ENCODE measurements around the gene PCNP. TPM values are rescaled to one million over a fixed set of nuclear protein-coding genes. Genes with fewer than 3 reads are reported as not detected.
A peak's percentile ranks its signal among the peaks of the same experiment; 100 is the strongest.

PCNP gene
- total RNA-seq, 1 experiment from 2014 or later = 216 TPM

DNA sequence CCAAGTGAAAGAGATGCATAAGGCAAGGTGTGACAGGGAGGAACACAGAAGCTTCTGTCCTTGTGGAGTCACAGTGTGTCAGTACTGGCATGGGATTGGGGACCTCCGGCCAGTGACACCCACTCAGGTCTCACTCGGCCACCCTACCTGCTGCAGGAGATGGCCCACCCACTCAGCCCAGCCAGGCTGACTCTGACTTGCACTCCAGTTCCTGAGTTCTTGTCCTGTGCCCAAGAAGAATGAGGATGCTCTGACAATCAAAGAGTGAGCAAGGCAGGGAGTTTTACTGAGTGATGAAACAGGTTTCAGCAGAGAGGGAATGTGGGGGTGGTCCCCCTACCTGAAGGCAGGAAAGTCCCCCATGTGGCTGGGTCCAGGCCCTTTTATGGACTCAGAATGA is 50.9 kb downstream of the PCNP start:
- Histone ChIP-seq H3K27me3 (ENCODE audit: insufficient read depth, low read length) (no peaks in the 10 kb centered on the region), H3K23me2 (ENCODE audit: insufficient read length, low read depth, low read length, poor library complexity, severe bottlenecking) (no peaks in the 10 kb centered on the region), H3K14ac (ENCODE audit: insufficient read depth, low read length) (no peak overlapping the region), H2AFZ (ENCODE audit: low read length) (no peak overlapping the region), H3K4me2 (ENCODE audit: insufficient read depth, insufficient read length, low read length) (no peak overlapping the region), H3K18ac (ENCODE audit: insufficient read length, low read depth, low read length) (no peak overlapping the region), H2BK120ac (ENCODE audit: low read depth, low read length, poor library complexity, severe bottlenecking) (no peak overlapping the region), H3K79me1 (ENCODE audit: insufficient read depth, low read depth, low read length, poor library complexity, severe bottlenecking) (no peaks in the 10 kb centered on the region), H4K8ac (replicated peaks; ENCODE audit: insufficient read length, low read depth, low read length) (no peak overlapping the region), H3K79me2 (ENCODE audit: insufficient read depth, low read length) (no peaks in the 10 kb centered on the region), H3K4me1 (ENCODE audit: insufficient read depth, low read length) (no peaks in the 10 kb centered on the region; the same call in 1 of the 2 replicates), H4K91ac (ENCODE audit: insufficient read length, low read depth, low read length) (no peak overlapping the region), H3K4ac (ENCODE audit: low read depth, low read length) (no peak overlapping the region), H4K5ac (ENCODE audit: insufficient read length, low read depth, low read length) (no peak overlapping the region), H2AK5ac (ENCODE audit: insufficient read length, low read length) (no peak overlapping the region), H3K56ac (ENCODE audit: insufficient read length, low read depth, low read length) (no peak overlapping the region), H4K20me1 (ENCODE audit: control insufficient read depth, insufficient read depth, insufficient read length) (no peaks in the 10 kb centered on the region), H3K9ac (ENCODE audit: extremely low read depth, insufficient read length, low read length) (no peak overlapping the region), H2BK12ac (ENCODE audit: insufficient read length, low read depth, low read length) (no peak overlapping the region), H2BK5ac (ENCODE audit: insufficient read length, low read length) (no peak overlapping the region), H2BK15ac (ENCODE audit: low read depth, low read length) (no peak overlapping the region), H3T11ph (ENCODE audit: low read length) (no peak overlapping the region), H3K23ac (ENCODE audit: insufficient read length, low read depth, low read length) (no peak overlapping the region), H3K9me3 (ENCODE audit: control insufficient read depth, low read depth, low read length) (peaks cover 10% of the 10 kb centered on the region), H2BK20ac (ENCODE audit: low read depth, low read length, poor library complexity, severe bottlenecking) (no peak overlapping the region), H3K27ac (ENCODE audit: insufficient read length, low read depth, low read length) (no peak overlapping the region)
- no peak overlapping the region; a peak in 1 of 7 replicates for H3K27ac Mint-ChIP-seq
- peaks cover 0 to 5% of the 10 kb centered on the region in 2 experiments; a peak in 1 of 4 replicates for H3K4me1 Mint-ChIP-seq
- no peaks in the 10 kb centered on the region; the same call in none of the 2 replicates for H3K27me3 Mint-ChIP-seq (ENCODE audit: low read depth)
- H3K9me3 Mint-ChIP-seq = peaks cover 9 to 16% of the 10 kb centered on the region in 2 experiments
- H3K36me3 Mint-ChIP-seq (ENCODE audit: insufficient read depth in 1 of 3, low read depth in 3 of 3) = peaks cover 0 to 16% (median 15%) of the 10 kb centered on the region in 3 experiments; a peak in 4 of 7 replicates
- DNase-seq = peak; percentile 20
- no peak overlapping the region for H3K4me3 Mint-ChIP-seq
- TF ChIP-seq, protein P1, sequence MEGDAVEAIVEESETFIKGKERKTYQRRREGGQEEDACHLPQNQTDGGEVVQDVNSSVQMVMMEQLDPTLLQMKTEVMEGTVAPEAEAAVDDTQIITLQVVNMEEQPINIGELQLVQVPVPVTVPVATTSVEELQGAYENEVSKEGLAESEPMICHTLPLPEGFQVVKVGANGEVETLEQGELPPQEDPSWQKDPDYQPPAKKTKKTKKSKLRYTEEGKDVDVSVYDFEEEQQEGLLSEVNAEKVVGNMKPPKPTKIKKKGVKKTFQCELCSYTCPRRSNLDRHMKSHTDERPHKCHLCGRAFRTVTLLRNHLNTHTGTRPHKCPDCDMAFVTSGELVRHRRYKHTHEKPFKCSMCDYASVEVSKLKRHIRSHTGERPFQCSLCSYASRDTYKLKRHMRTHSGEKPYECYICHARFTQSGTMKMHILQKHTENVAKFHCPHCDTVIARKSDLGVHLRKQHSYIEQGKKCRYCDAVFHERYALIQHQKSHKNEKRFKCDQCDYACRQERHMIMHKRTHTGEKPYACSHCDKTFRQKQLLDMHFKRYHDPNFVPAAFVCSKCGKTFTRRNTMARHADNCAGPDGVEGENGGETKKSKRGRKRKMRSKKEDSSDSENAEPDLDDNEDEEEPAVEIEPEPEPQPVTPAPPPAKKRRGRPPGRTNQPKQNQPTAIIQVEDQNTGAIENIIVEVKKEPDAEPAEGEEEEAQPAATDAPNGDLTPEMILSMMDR (conservative IDR thresholded peaks at IDR 0.05) = no peak
- no CpG with 5 or more reads among the region's 2 CpGs for WGBS (ENCODE audit: extremely low coverage, insufficient read length, low lambda C conversion rate)

Measured in H9 (cell line).